ENCODE results near the gene BTN2A1. TPM values are rescaled to one million over a fixed set of nuclear protein-coding genes. Genes with fewer than 3 reads are reported as not detected.
A peak's percentile ranks its signal among the peaks of the same experiment; 100 is the strongest.

The BTN2A1 gene
- 18.6 and 23.8 TPM in 2 replicates for total RNA-seq (ENCODE audit: low replicate concordance)
- long read RNA-seq, transcript BTN2A1-201 (8 exons, 2,920 nt): major isoform, 20 of 95 reads
- long read RNA-seq, transcript BTN2A1-202 (9 exons, 3,024 nt): minor isoform, 7 of 95 reads
- long read RNA-seq, partial matches to known transcripts: 25 of 95 reads
- long read RNA-seq, other reads (novel, unspliced or antisense): 37 of 95 reads

- Mint-ChIP-seq H3K9me3 (no peaks in the 10 kb centered on the region), H3K27ac (peak within 1 kb of the TSS; percentile 98), H3K4me3 (peak within 1 kb of the TSS; percentile 96), H3K36me3 (peaks cover 35% of the 10 kb centered on the region), H3K27me3 (no peaks in the 10 kb centered on the region), H3K4me1 (ENCODE audit: unreplicated experiment) (peaks cover 26% of the 10 kb centered on the region)
- TF ChIP-seq CTCF (conservative IDR thresholded peaks at IDR 0.05): no peak
- no peak for DNase-seq (ENCODE audit: extremely low spot score, unreplicated experiment)
Observed at GRCh38 chr6:26457806-26458688, at the start of gene BTN2A1. Gene BTN2A1, plus strand, starts transcription at chr6:26457955. Its CDS starts 682 bp downstream, at chr6:26458637.

GRCh38 chr6:26408828-26409730 is 48.7 kb upstream of the BTN2A1 start:
- Mint-ChIP-seq H3K36me3 (peaks cover 31% of the 10 kb centered on the region), H3K4me1 (ENCODE audit: unreplicated experiment) (no peaks in the 10 kb centered on the region), H3K27me3 (no peaks in the 10 kb centered on the region), H3K4me3 (no peak overlapping the region), H3K9me3 (no peaks in the 10 kb centered on the region), H3K27ac (no peak overlapping the region)
- TF ChIP-seq CTCF (conservative IDR thresholded peaks at IDR 0.05): no peak
- DNase-seq (ENCODE audit: extremely low spot score, unreplicated experiment): no peak

GRCh38 chr6:26411751-26412150 is 46.0 kb upstream of the BTN2A1 start:
- Mint-ChIP-seq H3K36me3 (peaks cover 27% of the 10 kb centered on the region), H3K4me1 (ENCODE audit: unreplicated experiment) (no peaks in the 10 kb centered on the region), H3K9me3 (no peaks in the 10 kb centered on the region), H3K27ac (no peak overlapping the region), H3K4me3 (no peak overlapping the region), H3K27me3 (no peaks in the 10 kb centered on the region)
- TF ChIP-seq CTCF (conservative IDR thresholded peaks at IDR 0.05): no peak
- no peak for DNase-seq (ENCODE audit: extremely low spot score, unreplicated experiment)

GRCh38 chr6:26412228-26412627 is 45.5 kb upstream of the BTN2A1 start:
- Mint-ChIP-seq H3K27me3 (no peaks in the 10 kb centered on the region), H3K4me1 (ENCODE audit: unreplicated experiment) (no peaks in the 10 kb centered on the region), H3K27ac (no peak overlapping the region), H3K9me3 (no peaks in the 10 kb centered on the region), H3K36me3 (peaks cover 26% of the 10 kb centered on the region), H3K4me3 (no peak overlapping the region)
- no peak for DNase-seq (ENCODE audit: extremely low spot score, unreplicated experiment)
- no peak for TF ChIP-seq CTCF (conservative IDR thresholded peaks at IDR 0.05)

- Mint-ChIP-seq H3K4me1 (ENCODE audit: unreplicated experiment) (no peaks in the 10 kb centered on the region), H3K4me3 (no peak overlapping the region), H3K27me3 (no peaks in the 10 kb centered on the region), H3K27ac (no peak overlapping the region), H3K36me3 (peaks cover 26% of the 10 kb centered on the region), H3K9me3 (no peaks in the 10 kb centered on the region)
- no peak for TF ChIP-seq CTCF (conservative IDR thresholded peaks at IDR 0.05)
- DNase-seq (ENCODE audit: extremely low spot score, unreplicated experiment): no peak
Observed at GRCh38 chr6:26412954-26413353, 44.8 kb upstream of the BTN2A1 start.
